ENCODE results near the gene RALGPS1. TPM values are rescaled to one million over a fixed set of nuclear protein-coding genes. Genes with fewer than 3 reads are reported as not detected.

The RALGPS1 gene
- polyA plus RNA-seq, 2 of the 4 experiments (the other 2 are of a cell fraction): 5.0 to 7.9 TPM

GRCh38 chr9:127090341-127090985, 175.9 kb downstream of the RALGPS1 start:
- 83% methylated on average over 3 of the region's 6 CpGs for WGBS (ENCODE audit: missing lambda C conversion rate)
- DNase-seq (ENCODE audit: low read depth in 1 of 2, low spot score in 1 of 2): no peak
- H3K4me1 ChIP-seq: no peaks in the 10 kb centered on the region
- CTCF ChIA-PET: no interaction called here
- no peak for ATAC-seq
- POLR2A ChIA-PET: no interaction called here
- TF ChIP-seq ATOH8 (CRISPR knock-in tag; IDR thresholded peaks at IDR 0.05; ENCODE audit: low read depth): no peak
- no peak for TF ChIP-seq KDM5A (IDR thresholded peaks at IDR 0.05)
- TF ChIP-seq FOXS1 (CRISPR knock-in tag; IDR thresholded peaks at IDR 0.05): no peak
- TF ChIP-seq JUNB (IDR thresholded peaks at IDR 0.05): no peak
- TF ChIP-seq E2F6 (IDR thresholded peaks at IDR 0.05; ENCODE audit: borderline replicate concordance, low read depth): no peak
- no peak for TF ChIP-seq CBX2 (IDR thresholded peaks at IDR 0.05; ENCODE audit: borderline replicate concordance, low read depth)
- no peak for TF ChIP-seq HOXA7 (CRISPR knock-in tag; IDR thresholded peaks at IDR 0.05)
- no peak for TF ChIP-seq SREBF2 (IDR thresholded peaks at IDR 0.05)
- TF ChIP-seq ZSCAN20 (CRISPR knock-in tag; IDR thresholded peaks at IDR 0.05): no peak
- no peak for TF ChIP-seq EHMT2 (IDR thresholded peaks at IDR 0.05; ENCODE audit: low read depth)
- no peak for TF ChIP-seq BHLHE40 (IDR thresholded peaks at IDR 0.05; ENCODE audit: low read depth, low read length)
- no peak for TF ChIP-seq USF2 (IDR thresholded peaks at IDR 0.05)
- no peak for TF ChIP-seq NR3C1 (IDR thresholded peaks at IDR 0.05)
- no peak for TF ChIP-seq RFX5 (IDR thresholded peaks at IDR 0.05)
- TF ChIP-seq CEBPB (IDR thresholded peaks at IDR 0.05): no peak
- TF ChIP-seq NPAS2 (CRISPR knock-in tag; IDR thresholded peaks at IDR 0.05; ENCODE audit: borderline replicate concordance): no peak
- no peak for TF ChIP-seq HDAC2 (IDR thresholded peaks at IDR 0.05)
- no peak overlapping the region for H3K4me2 ChIP-seq
- FAIRE-seq: no peak
- H3K27ac ChIP-seq: no peak overlapping the region
- H3K9me3 ChIP-seq: no peaks in the 10 kb centered on the region
- H3K4me3 ChIP-seq: no peak overlapping the region

DNA sequence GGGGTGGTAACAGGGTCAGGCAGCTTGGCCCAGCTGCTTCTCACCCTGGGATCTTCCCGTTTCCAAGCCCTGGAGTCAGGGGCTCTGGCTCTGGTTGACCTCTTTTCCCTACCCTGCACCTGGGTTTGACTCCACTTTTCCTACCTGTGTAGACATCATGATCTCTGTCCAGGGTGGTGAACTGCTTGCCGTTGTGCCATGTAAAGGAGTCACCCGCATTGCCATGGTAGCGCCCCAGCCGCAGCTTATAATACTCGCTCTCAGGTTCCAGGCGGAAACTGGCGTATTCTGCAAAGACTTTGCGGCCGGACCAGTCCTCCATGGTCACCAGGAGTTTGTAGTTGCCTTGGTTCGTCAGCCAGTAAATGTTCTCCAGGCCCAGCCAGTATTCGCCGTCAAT, 176.9 kb downstream of the RALGPS1 start:
- Histone ChIP-seq H3K27ac (no peak overlapping the region), H3K4me1 (no peaks in the 10 kb centered on the region), H3K4me2 (no peak overlapping the region), H3K4me3 (no peak overlapping the region), H3K9me3 (no peaks in the 10 kb centered on the region)
- FAIRE-seq: no peak
- DNase-seq (ENCODE audit: low read depth in 1 of 2, low spot score in 1 of 2): no peak
- 94% methylated on average over 13 of the region's 13 CpGs for WGBS (ENCODE audit: missing lambda C conversion rate)
- POLR2A ChIA-PET: no interaction called here
- CTCF ChIA-PET: no interaction called here
- no peak for ATAC-seq
- TF ChIP-seq RFX5 (IDR thresholded peaks at IDR 0.05): no peak
- TF ChIP-seq HDAC2 (IDR thresholded peaks at IDR 0.05): no peak
- no peak for TF ChIP-seq CBX8 (IDR thresholded peaks at IDR 0.05)
- TF ChIP-seq CHD4 (IDR thresholded peaks at IDR 0.05; ENCODE audit: borderline replicate concordance): no peak
- TF ChIP-seq GATA3 (IDR thresholded peaks at IDR 0.05; ENCODE audit: borderline replicate concordance): no peak
- TF ChIP-seq HMGXB4 (CRISPR knock-in tag; IDR thresholded peaks at IDR 0.05; ENCODE audit: borderline replicate concordance): no peak
- no peak for TF ChIP-seq RAD21 (conservative IDR thresholded peaks at IDR 0.05 in 1 of 2, IDR thresholded peaks at IDR 0.05 in 1 of 2)
- TF ChIP-seq, protein P1, sequence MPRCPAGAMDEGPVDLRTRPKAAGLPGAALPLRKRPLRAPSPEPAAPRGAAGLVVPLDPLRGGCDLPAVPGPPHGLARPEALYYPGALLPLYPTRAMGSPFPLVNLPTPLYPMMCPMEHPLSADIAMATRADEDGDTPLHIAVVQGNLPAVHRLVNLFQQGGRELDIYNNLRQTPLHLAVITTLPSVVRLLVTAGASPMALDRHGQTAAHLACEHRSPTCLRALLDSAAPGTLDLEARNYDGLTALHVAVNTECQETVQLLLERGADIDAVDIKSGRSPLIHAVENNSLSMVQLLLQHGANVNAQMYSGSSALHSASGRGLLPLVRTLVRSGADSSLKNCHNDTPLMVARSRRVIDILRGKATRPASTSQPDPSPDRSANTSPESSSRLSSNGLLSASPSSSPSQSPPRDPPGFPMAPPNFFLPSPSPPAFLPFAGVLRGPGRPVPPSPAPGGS (IDR thresholded peaks at IDR 0.05): no peak
- TF ChIP-seq ZFP36 (IDR thresholded peaks at IDR 0.05; ENCODE audit: borderline replicate concordance, partially characterized antibody): no peak
- TF ChIP-seq USF2 (IDR thresholded peaks at IDR 0.05): no peak
- TF ChIP-seq REST (IDR thresholded peaks at IDR 0.05): no peak
- TF ChIP-seq SREBF2 (IDR thresholded peaks at IDR 0.05): no peak
- no peak for TF ChIP-seq JUN (IDR thresholded peaks at IDR 0.05)
- no peak for TF ChIP-seq NPAS2 (CRISPR knock-in tag; IDR thresholded peaks at IDR 0.05; ENCODE audit: borderline replicate concordance)
- TF ChIP-seq EHMT2 (IDR thresholded peaks at IDR 0.05; ENCODE audit: low read depth): no peak
- TF ChIP-seq, protein P2, sequence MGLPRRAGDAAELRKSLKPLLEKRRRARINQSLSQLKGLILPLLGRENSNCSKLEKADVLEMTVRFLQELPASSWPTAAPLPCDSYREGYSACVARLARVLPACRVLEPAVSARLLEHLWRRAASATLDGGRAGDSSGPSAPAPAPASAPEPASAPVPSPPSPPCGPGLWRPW (IDR thresholded peaks at IDR 0.05): no peak
- no peak for TF ChIP-seq BHLHE40 (IDR thresholded peaks at IDR 0.05; ENCODE audit: low read depth, low read length)

All from A549 (cell line).